ENCODE measurements around the gene IFI16.

IFI16 gene

GRCh38 chr1:159065106-159065505 is 55.4 kb downstream of the IFI16 start:
- no peak for DNase-seq (ENCODE audit: low read depth)

DNA sequence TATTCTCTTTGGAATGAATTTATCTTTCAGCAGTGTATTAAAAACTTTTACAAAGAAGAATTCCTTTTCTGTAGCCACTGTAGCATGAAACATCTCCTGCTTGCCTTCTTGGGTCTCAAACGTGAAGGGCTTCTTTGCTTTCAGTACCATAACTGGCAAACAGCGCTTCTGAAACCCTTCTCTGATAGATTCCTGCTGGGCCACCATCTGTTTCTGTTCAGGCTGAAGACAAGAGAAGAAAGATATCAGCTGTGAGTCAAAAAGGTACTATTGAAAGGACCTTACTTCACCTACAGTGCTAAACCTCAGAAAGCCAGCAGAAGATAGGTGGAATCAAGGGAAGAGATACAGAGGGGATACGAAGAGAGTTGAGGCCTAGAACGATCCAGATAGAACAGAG is 56.4 kb downstream of the IFI16 start:
- no peak for DNase-seq (ENCODE audit: low read depth)

GRCh38 chr1:159067699-159068621 is 58.3 kb downstream of the IFI16 start:
- no peak for DNase-seq (ENCODE audit: low read depth)

- DNase-seq (ENCODE audit: low read depth) = no peak
Observed at GRCh38 chr1:159068886-159069285, 59.2 kb downstream of the IFI16 start.

DNA sequence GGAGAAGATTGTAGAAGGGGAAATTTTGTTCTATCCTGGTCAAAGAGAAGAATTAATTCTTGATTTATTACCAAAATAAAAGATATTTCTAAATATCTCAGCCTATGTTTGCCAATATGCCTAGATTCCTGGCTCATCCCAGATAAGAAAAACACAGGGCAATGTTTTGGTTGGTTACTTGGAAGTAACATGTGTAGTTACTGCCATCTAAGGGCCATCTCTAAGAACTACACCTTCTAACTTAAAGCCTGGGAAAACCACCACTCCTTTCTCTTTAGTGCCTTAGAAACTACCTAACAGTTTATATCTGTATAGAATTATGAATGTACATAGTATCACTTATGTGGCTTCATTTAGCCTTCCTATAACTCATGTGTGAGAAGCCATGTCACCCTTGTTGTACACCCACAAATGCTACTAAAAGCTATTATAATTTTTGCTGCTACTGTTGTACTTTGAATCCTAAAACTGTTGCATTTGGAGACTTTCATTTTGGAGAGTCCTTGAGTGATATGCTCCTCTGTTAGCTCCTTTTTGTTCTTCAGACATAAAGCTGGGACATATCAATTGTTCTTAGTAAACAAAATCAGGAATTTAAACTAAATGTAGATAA is 62.4 kb downstream of the IFI16 start:
- no peak for DNase-seq (ENCODE audit: low read depth)

GRCh38 chr1:159076438-159077119 is 66.9 kb downstream of the IFI16 start, which contains the start of gene AIM2:
Gene AIM2 (minus strand): TSS chr1:159076766. CDS start chr1:159073499, 3,267 bp downstream.
- peak; percentile 56 for DNase-seq (ENCODE audit: low read depth)

DNA sequence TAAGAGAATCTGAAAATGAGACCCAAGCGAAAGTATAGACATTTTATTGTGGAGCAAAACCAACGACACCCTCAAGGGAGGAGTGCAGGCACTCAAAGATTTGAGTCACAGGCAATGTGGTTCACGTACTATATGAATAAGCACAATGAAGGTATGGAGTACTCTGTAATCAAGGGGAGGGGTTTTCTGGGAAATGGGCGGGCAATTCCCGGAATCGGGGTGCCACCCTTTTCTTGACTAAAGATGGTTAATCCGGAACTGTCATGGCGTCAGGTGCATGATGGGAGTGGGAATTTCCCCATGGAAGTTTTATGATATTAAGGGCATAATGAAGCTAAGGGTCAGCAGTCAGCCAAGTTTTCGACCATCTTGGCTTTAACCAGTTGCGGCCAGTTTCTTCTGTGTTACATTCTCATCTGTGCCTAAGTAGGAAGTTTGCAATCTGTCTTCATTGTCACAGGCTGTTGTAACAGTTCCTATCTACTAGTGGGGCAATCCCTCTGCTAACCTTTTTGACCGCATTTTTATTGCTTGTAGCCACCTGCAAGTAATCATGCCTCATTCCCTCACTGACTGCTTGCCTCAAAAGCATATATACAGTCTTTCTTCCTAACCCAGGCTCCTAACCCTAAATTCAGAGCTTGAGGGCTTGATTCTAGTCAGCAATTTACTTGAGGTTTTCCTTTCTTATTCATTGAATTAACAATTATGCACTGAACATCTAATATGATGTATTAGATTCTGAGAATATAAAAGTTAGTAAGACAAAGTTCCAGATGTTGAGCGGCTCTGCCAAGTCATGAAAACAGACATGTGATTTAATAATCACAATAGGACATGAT is 67.6 kb downstream of the IFI16 start:
- DNase-seq (ENCODE audit: low read depth) = peak; percentile 96

- DNase-seq (ENCODE audit: low read depth) = no peak
Observed at GRCh38 chr1:159079525-159079924, 69.8 kb downstream of the IFI16 start.

- DNase-seq (ENCODE audit: low read depth) = no peak
Observed at GRCh38 chr1:159081626-159082025, 71.9 kb downstream of the IFI16 start.

DNA sequence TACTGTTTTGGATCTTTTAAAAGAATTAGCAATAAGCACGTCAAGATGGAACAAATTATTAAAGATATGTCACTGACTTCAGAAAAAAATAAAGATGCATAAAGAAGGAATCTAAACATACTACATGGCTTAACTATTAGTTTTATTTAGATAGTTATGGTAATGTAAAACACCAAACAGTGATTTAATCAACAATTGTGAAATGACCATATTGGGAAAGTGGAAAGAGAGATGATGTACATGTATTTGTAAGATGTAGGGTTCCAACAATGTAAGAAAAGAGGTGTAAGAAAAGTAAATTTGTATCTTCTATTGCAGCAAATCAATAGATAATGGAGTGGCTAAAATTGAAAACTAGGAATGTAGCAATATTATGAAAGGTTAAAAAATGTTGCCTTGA is 73.3 kb downstream of the IFI16 start:
- DNase-seq (ENCODE audit: low read depth) = no peak

- DNase-seq (ENCODE audit: low read depth) = no peak
Observed at GRCh38 chr1:159084152-159084551, 74.4 kb downstream of the IFI16 start.

GRCh38 chr1:159084867-159085266 is 75.2 kb downstream of the IFI16 start:
- DNase-seq (ENCODE audit: low read depth) = no peak

- no peak for DNase-seq (ENCODE audit: low read depth)
Observed at GRCh38 chr1:159088050-159088449, 78.3 kb downstream of the IFI16 start.

DNA sequence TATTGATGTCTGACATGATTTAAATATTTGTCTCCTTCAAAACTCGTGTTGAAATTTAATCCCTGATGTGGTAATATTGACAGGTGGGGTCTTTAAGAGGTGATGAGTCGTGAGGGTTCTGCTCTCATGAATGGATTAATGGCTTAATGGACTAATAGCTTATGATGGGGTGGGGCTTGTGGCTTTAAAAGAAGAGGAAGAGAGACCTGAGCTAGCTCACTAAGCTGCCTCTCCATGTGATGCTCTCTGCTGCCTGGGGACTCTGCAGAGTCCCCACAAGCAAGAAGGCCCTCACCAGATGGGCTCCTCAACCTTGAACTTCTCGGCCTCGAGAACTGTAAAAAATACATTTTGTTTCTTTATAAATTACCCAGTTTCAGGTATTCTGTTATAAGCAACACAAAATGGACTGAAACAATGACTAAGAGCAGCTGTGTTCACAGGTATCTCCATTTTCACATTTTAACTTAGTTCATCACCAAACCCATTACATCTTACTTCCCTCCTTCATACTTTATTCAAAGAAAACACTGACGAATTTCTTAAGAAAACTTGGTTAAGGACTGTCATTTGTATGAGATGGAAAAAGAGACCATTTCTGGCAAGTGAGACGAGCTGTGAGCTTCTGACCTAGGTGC is 79.0 kb downstream of the IFI16 start:
- DNase-seq (ENCODE audit: low read depth) = no peak

DNA sequence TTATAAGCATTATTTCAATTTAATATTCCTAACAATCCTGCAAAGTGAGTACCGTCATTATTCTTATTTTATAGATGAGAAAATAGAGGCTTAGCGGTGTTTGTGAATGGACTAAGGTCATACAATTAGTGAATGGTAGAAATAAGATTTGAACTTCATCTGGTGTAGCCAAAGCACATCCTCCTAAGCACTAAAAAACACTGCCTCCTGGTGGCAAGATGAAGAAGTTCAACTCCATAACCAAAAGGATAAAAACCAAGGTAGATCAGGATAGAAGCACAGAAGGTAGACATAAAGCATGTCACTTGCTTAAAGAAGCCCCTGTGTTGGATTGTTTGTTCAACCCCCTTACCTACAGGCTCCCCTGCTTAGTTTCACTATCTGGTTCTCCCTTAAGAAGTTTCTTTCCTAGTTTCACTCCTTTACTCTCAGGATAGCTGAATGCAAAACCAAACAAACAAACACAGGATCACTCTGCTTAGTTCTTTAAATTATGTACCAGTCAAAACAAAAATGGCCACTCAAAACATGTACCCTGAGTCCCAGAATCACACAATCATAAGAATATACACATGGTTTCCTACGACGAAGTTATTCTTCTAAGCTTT is 79.6 kb downstream of the IFI16 start:
- no peak for DNase-seq (ENCODE audit: low read depth)

DNA sequence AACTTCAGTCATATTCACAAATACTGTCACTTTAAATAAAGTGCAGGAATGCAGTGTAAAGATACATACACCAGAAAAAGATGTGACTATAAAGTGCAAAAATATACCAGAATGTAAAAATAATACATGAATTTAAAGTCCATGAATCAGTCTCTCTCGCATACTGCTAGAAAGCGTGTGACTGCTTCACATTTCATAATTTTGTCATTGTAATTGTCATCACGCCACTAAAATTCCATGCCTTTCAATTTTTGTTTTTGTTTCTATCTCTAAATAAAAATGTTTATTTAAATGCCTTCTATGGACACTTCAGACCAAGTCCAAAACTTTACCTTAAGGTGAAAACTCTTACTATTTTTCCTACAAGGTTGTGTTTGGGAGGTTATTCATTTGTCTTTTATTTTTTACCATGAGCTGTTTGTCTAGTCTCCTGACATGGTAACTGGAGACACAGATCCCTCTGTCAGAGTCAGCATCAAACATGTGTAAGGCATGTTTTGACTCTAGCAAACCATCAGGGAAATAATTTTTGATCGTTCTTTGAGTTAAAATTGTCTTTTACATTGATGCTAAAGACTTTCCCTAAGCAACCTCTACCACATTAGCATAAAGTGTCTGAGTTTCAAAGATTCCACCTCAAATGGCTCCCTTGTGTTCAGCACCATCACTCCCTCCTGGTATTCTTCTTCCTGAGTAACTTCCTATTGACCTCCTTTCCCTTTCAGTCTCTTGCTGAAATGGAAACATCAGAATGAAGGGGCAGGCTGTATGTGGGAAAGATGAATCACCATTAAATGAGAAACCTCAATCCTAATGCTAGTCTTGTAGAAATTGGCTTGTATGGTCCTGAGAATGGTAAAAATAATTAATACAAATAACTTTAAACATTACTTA is 80.8 kb downstream of the IFI16 start:
- DNase-seq (ENCODE audit: low read depth) = no peak

DNA sequence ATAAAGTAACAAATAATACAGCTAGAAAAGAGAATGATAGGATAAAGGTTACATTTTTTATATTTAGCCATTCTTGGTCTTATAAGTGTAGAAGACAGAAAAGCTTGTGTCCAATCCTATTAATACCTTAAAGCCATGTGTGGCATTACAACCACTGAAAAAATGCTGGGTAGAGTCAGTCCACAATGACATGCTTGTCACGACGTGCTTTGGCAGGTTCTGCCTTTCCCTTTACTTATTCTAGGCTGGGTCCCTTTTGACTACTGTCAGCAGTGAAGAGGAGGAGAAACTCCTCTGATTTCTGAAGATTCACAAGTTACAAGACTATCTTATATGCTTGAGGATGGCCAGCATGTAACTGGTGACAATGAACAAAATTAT is 81.5 kb downstream of the IFI16 start:
- no peak for DNase-seq (ENCODE audit: low read depth)

- DNase-seq (ENCODE audit: low read depth) = no peak
Observed at GRCh38 chr1:159091607-159092031, 81.9 kb downstream of the IFI16 start.

DNA sequence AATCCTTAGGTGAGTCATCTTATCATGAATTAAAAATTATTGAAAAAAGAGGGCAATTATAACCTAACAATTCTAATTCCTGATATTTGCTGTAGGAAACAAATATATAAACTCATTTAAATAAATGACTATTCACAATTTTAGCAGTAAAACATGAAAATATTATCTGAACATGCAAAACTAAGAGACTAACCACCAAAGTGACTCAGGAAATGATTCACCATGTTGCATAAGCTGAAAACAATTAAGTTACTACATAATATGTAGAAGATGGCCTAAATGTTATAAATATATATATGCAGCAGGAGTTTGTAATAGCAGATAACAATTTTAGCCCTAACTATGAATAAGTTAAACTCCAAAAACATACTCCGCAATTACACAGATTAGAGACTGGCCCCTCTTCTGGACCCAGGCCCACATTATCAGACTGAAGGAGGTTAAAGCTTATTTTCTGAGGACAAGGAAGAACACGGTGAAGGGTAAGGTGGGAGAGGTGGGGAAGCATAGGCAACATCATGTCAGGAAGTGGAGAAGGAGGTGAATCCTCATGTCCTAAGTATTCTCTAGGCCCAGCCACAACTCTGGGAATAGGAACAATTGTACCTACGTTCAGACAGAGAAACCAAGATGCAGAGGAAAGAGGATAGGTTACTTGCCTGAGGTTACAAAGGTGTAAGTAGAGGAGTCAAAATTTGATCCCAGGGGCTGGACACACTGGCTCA is 82.5 kb downstream of the IFI16 start:
- DNase-seq (ENCODE audit: low read depth) = no peak

Measured in activated T-helper 9 cell treated with anti-CD3 and anti-CD28 coated beads, Interleukin-2, amount 50 U/mL, for 16 hours (primary cell).